ENCODE data around the gene PNPLA3.

Gene PNPLA3

DNA sequence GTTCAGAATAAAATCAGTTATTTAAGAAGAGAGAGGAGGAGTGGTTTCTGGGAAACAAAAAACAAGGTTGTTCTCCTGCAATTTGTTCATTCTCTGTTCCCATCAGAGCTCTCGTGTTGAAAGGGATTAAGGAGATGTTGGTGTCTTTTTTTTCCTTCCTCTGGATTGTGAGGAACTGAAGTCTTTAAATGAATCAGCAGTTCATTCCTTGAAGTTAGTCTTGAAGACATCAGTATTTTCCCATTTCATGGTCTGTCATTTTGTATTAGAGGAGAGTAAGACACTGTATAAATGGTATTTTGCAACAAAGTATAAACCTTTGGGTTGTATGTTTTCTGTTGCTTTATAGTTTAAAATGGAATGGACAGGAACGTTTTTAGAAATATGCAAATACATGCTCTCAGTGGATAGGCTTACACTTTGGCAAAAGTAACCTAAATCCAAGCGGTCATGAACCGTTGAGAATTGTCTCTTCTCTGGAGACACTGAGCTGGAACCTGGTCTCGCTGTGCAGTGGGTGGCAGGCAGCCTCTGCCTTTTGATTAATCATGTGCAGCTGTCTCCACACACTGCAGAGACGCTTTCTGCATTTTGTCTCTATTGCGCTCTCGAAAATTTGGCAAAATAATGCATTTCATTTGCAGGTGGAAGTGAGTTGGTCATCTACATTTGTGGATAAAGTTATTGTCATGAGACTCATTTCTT, 64.7 kb downstream of the PNPLA3 start:
- no peak for DNase-seq (ENCODE audit: low read depth)
- TF ChIP-seq, protein P1, sequence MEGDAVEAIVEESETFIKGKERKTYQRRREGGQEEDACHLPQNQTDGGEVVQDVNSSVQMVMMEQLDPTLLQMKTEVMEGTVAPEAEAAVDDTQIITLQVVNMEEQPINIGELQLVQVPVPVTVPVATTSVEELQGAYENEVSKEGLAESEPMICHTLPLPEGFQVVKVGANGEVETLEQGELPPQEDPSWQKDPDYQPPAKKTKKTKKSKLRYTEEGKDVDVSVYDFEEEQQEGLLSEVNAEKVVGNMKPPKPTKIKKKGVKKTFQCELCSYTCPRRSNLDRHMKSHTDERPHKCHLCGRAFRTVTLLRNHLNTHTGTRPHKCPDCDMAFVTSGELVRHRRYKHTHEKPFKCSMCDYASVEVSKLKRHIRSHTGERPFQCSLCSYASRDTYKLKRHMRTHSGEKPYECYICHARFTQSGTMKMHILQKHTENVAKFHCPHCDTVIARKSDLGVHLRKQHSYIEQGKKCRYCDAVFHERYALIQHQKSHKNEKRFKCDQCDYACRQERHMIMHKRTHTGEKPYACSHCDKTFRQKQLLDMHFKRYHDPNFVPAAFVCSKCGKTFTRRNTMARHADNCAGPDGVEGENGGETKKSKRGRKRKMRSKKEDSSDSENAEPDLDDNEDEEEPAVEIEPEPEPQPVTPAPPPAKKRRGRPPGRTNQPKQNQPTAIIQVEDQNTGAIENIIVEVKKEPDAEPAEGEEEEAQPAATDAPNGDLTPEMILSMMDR (conservative IDR thresholded peaks at IDR 0.05; ENCODE audit: control insufficient read depth, insufficient read depth, low read depth, low read length): no peak
- no peak overlapping the region for H3K4me3 ChIP-seq (ENCODE audit: control insufficient read depth, low read depth, low read length)

DNA sequence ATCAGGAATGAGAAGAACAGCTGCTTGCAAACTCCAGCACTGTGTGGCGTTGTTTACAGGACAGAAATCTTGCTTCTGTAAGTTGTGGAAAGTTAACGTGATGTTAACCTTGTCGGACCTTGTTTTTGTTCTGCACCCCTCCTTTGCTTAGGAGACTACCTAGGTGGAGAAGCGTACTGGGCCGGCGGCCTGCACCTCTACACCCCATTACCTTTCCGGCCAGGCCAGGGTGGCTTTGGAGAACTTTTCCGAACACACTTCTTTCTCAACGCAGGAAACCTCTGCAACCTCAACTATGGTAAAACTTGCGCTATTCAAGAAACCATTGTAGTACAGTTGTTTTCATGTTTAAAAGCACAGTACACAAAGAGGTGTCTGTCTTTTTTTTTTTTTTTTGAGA, 65.4 kb downstream of the PNPLA3 start:
- H3K4me3 ChIP-seq (ENCODE audit: control insufficient read depth, low read depth, low read length): no peak overlapping the region
- no peak for DNase-seq (ENCODE audit: low read depth)
- TF ChIP-seq, protein P1 (conservative IDR thresholded peaks at IDR 0.05; ENCODE audit: control insufficient read depth, insufficient read depth, low read depth, low read length): no peak

DNA sequence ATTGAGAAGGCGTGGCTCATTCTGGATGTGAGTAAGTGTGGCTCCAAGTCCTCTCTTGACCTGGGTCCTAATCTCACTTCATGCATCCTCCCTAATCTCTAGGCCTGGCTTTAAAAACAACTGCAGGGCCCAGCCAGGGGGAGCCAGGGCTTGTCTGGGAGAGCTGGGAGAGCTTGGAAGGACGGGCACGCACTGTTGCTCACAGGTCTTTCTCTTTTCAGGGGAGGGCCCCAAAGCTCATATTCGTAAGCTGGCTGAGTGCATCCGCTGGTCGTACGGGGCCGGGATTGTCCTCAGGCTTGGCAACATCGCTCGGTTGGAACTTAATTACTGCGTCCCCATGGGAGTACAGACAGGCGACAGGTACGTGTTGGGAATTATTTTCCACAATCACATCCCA, 66.4 kb downstream of the PNPLA3 start:
- TF ChIP-seq, protein P1 (conservative IDR thresholded peaks at IDR 0.05; ENCODE audit: control insufficient read depth, insufficient read depth, low read depth, low read length): no peak
- no peak for DNase-seq (ENCODE audit: low read depth)
- no peak overlapping the region for H3K4me3 ChIP-seq (ENCODE audit: control insufficient read depth, low read depth, low read length)

DNA sequence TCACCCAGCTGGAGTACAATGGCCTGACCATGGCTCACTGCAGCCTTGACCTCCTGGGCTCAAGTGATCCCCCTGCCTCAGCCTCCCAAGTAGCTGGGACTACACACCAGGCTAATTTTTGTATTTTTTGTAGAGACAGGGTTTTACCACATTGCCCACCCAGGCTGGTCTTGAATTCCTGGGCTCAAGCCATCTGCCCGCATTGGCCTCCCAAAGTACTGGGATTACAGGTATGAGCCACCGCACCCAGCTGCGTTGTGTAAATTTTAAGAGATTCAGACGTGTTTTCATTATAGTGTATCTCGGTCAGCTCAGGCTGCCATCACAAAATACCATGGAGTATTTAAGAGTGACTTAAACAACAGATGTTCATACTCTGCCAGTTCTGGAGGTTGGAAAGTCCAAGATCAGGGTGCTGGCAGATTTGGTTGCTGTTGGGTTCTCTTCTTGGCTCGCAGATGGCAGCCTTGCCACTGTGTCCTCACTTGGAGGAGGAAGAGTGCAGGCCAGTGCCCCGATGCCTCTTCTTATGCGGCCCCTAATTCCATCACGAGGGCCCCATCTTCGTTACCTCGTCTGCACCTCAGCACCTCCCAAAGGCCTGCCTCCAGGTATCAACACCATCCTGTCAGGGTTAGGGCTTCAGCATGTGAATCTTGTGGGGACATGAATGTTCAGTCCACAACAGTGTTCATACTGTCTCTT, 67.9 kb downstream of the PNPLA3 start:
- no peak for DNase-seq (ENCODE audit: low read depth)
- H3K4me3 ChIP-seq (ENCODE audit: control insufficient read depth, low read depth, low read length): no peak overlapping the region
- TF ChIP-seq, protein P1 (conservative IDR thresholded peaks at IDR 0.05; ENCODE audit: control insufficient read depth, insufficient read depth, low read depth, low read length): no peak

DNA sequence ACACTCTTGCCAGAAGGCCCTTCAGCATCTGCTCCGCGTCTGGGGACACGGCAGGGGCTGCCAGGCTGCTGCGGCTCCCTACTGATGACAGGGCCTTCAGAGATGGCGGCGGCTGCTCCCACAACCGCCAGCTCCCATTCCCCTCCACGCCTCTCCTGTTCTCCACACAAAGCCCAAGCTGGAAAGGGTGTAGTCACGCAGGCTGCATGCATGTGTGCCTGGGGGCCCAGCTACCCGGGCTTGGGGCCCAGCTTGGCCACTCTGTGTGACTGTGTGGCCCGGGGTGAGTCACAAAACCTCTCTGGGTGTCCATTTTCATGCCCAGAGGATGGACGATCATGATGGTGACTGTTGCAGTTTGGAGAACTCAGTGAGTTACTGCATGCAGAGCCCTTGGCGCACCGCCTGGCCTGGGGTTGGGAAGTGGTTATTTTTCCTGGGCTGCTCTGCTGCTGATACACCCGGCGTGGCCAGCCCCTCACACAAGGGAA, 68.8 kb downstream of the PNPLA3 start:
- H3K4me3 ChIP-seq (ENCODE audit: control insufficient read depth, low read depth, low read length): no peak overlapping the region
- TF ChIP-seq, protein P1 (conservative IDR thresholded peaks at IDR 0.05; ENCODE audit: control insufficient read depth, insufficient read depth, low read depth, low read length): no peak
- peak; percentile 54 for DNase-seq (ENCODE audit: low read depth)

DNA sequence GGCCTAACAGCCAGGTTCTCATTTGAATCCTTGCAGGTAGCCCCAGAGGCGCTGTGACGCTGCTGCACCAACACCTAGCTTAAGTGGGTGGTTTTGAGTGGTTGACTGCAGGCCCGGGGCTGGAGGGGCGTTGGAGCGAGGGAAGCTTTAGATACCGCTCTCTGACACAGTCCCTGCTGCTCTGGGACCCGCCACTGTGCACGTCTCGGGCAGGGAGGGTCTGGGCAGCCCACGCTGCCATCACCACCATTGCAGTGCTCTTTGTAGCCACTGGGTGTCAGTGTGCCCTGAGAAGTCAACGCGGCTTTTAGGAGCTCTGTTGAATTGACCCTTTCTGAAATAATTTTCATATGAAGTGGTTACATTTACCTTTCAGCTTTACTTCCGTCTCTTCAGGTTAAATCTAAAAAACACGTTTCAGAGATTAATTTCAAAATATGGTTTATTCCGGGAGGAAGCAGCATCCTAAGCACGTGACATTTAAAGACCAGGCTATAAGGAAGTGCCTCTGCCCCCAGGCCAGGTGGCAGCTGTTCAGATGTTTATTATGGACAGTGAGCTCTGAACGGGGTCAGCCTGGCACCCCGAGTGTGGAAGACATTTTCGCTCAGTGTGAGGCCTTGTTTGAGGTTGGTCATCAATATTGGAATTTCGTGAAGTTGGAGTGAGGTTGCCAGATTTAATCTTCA, 69.6 kb downstream of the PNPLA3 start:
- no peak overlapping the region for H3K4me3 ChIP-seq (ENCODE audit: control insufficient read depth, low read depth, low read length)
- peak; percentile 64 for DNase-seq (ENCODE audit: low read depth)
- TF ChIP-seq, protein P1 (conservative IDR thresholded peaks at IDR 0.05; ENCODE audit: control insufficient read depth, insufficient read depth, low read depth, low read length): peak; percentile 96
